GM12864 (cell line): ENCODE measurements around the gene RNASE8.

Experiments
- DNase-seq: peaks from one replicate; pipeline ENCODE4 v3.0.0-alpha.2; 2011; ENCODE audit warnings: low read depth
- H3K4me3 ChIP-seq: 2 replicates; pipeline ENCODE4 v1.5.1; 2011; ENCODE audit warnings: mild to moderate bottlenecking, low read depth, low read length, control low read depth
- TF ChIP-seq, protein P1 (sequence below): IDR thresholded peaks from 2 replicates; pipeline ENCODE4 v1.5.1; 2011; ENCODE audit warnings: low read depth, mild to moderate bottlenecking, moderate library complexity, low read length, control low read depth, inconsistent platforms; ENCODE audit errors: missing control alignments

The RNASE8 gene

DNA sequence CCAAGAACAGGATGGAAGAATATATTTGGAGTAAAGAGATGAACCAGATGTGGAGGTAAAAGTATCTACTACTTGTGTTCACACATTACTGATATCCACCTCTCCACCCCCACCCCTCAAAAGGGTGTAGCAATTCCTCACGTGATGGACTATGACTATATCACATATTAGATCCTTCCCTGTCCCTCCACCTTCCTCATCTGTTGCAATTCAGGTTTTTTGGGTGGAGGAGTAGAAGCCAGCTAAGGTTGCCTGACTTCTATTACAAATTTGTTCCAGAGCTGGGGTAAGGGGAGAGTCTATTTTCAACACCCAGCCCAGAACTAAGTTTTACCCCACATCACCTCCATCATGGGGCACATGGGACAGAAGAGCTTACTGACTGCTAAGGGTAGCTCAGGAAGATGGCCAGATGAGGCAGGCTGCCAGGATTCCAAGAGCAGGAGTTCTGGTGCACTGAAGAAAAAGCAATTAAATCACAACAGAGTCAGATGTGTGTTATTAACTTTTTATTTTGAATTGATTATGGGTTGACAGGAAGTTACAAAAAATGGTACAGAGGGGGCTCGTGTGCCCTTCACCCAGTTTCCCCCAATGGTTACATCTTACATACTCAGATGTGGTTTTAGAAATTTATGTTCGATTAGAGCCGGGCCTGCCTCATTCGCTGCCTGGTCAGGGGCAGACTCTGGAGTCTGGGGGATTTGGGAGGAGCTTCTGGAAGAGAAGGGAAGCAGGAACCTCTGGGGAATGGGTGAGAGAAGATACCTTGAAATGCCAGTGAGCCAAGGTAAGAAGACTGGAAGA is 25.1 kb upstream of the RNASE8 start:
- no peak overlapping the region for H3K4me3 ChIP-seq
- TF ChIP-seq, protein P1, sequence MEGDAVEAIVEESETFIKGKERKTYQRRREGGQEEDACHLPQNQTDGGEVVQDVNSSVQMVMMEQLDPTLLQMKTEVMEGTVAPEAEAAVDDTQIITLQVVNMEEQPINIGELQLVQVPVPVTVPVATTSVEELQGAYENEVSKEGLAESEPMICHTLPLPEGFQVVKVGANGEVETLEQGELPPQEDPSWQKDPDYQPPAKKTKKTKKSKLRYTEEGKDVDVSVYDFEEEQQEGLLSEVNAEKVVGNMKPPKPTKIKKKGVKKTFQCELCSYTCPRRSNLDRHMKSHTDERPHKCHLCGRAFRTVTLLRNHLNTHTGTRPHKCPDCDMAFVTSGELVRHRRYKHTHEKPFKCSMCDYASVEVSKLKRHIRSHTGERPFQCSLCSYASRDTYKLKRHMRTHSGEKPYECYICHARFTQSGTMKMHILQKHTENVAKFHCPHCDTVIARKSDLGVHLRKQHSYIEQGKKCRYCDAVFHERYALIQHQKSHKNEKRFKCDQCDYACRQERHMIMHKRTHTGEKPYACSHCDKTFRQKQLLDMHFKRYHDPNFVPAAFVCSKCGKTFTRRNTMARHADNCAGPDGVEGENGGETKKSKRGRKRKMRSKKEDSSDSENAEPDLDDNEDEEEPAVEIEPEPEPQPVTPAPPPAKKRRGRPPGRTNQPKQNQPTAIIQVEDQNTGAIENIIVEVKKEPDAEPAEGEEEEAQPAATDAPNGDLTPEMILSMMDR = no peak
- no peak for DNase-seq

DNA sequence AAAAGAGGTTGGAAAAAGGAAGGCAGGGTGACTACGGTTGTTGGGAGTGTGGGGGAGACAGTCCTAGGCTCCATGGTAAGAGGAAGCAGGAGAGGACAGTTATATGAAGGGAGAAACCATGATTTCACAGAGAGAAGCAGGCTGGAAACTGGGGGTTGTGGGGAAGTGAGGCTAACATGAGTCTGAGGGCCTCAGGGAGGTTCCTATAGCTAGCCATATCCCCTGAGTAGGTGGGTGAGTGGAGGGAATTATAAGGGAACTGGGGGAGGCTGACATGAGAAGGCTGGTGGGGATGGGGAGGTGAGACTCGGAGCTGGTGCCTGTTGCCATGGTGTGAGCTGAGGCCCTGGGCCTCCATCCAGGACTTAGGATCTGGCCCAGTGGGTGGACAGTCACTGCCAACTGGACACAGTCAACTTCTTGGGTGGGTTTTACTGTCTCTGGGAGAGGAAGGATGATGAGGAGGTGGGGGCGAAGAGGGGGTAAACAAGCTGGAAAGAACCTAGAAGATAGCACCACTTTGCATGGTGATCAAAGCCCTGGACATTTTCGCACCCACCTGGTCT is 24.4 kb upstream of the RNASE8 start:
- TF ChIP-seq, protein P1 = no peak

DNA sequence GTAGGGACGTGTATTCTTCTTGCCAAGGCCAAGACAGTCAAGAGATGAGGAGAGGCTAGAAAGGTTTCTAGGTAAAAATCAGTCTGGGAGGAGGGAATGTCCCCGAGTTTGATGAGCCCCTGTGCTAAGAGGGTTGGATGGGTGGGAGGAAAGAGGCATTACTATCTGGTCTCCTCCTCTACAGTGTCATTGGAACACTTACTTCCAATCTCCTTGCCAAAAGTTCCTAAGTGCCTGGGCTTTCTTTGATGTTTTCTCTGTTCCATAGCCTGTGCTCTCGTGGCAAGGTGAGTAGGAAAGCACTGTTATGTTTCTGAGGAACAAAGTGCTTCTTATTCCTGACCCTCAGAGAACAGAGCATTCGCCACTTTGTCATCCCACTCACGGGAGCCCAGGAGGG is 22.9 kb upstream of the RNASE8 start, which contains the start of gene RNASE13:
RNASE13 (minus strand) TSS at position 101 of the 400 bp plus-strand sequence. CDS start 519 bp downstream, outside the sequence.
- no peak for DNase-seq
- TF ChIP-seq, protein P1 = no peak
- H3K4me3 ChIP-seq = no peak within 1 kb of the TSS

More for the DNA sequence above, 24.4 kb upstream of the RNASE8 start:
- no peak overlapping the region for H3K4me3 ChIP-seq
- DNase-seq = no peak

DNA sequence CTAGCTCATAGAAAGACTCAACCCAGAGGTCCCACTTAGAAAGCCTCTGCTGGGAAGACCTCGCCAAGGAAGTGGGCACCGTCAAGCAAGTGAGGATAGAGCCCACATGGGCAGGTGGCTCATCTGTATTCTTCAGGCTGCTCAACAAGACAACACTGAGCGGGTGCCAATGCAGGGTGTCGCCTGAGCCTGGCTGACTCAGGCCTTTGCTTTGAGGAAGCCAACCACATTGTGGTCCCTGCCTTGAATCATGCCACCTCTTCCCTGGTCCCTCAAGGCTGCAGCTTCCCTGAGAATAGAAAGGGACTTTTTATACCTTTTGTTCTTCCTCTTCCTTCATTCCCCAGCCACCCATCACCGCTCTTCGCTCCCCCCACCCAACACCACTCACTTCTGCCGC is 20.9 kb upstream of the RNASE8 start:
- H3K4me3 ChIP-seq = no peak overlapping the region
- TF ChIP-seq, protein P1 = no peak
- no peak for DNase-seq

DNA sequence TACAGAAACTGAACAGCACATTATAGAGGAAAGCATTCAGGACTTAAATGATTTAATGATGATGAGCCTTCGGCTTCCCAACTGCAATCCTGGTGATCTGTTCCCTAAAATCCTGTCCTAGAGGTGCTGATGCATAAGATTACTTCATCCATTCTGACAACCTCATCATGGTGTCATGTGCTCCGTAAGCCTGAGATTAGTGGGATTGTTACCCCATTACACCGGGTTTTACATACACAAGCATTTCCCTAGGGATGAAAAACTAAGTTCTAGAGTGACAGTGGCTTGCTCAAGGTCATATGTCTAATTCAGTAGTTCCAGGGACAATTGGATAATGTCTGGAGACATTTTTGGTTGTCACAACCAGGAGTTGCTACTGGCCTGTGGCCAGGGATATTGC is 20.5 kb upstream of the RNASE8 start:
- TF ChIP-seq, protein P1 = no peak
- no peak for DNase-seq
- no peak overlapping the region for H3K4me3 ChIP-seq

DNA sequence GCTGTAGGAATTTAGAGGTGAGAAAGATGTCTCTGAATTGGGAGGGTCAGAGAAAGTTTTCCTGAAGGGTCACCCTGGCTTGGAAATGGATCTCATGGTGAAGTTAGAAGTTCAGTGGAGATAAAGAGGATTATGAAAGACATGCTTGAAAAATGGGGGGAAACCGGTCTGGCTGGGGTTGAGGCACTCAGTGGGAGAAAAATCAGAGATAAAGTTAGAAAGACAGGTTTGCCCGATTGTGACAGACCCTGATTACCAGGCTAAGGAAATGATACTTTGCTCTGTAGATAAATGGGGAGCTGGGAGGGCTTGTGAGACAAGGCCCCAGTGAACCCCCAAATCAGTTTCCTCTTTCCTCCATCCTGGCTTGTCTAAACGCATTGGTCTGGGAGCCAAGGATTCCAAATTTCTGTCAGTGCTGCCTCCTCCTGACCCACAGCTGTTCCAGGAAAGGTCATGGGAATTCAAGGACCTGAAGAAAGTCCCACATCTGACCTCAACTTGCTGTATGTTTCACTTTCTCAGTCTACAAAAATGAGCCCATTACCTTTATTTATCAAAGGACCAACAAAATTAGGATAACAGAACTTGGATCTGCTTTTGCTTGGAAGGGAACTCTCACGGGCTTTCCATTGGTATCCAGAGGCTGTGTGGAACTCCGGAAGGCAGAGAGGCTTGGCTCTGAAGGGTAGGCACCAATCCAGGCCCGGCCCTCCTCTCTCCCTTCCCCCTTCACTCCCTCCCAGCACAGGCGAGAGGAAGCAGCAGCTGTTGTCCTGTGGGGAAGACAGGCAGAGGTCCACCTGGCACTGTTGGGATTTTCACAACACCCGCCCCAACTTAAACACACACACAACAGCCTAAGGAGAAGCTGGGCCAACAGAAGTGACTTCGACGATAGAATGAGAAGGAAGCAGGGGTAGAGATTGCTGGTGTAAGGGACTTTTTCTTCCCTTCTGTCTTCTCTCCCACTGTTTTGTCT is 18.9 kb upstream of the RNASE8 start:
- TF ChIP-seq, protein P1 = no peak
- no peak for DNase-seq
- H3K4me3 ChIP-seq = no peak overlapping the region
